A549 (cell line): ENCODE measurements around the gene PPP4R4. TPM values are rescaled to one million over a fixed set of nuclear protein-coding genes. Genes with fewer than 3 reads are reported as not detected.

Source experiments
- ATAC-seq, 2 experiments: fragments of 200-7000 bp in 1 of 2; fragments of >200 bp in 1 of 2; cut with Nextera tagmentation in 1 of 2; cut with Tn5 transposase in 1 of 2; 3 replicates each; pipeline versions ENCODE4 v1.8.0 to v1.9.1; 2018 to 2020; ENCODE audit warnings: mild to moderate bottlenecking in 1 of 2, moderate library complexity in 1 of 2
- CTCF ChIA-PET: fragments of 300-600 bp; sonication (Branson Sonifier 250); formaldehyde crosslinking; extraction: SDS; loops from one replicate; lab custom pipeline; 2021; ENCODE audit warnings: antibody characterized with exemption, inconsistent platforms; lab: Yijun Ruan, JAX
- POLR2A ChIA-PET: fragments of 350-600 bp; formaldehyde crosslinking; extraction: SDS; loops from one replicate; lab custom pipeline; 2021; ENCODE audit warnings: antibody characterized with exemption, inconsistent platforms; lab: Yijun Ruan, JAX
- DNase-seq, 2 experiments: peaks; one replicate each; pipeline versions ENCODE4 v3.0.0 to v3.0.0-alpha.2; 2011 to 2016; ENCODE audit warnings: low read depth in 1 of 2, low spot score in 1 of 2
- FAIRE-seq: peaks from 2 replicates; lab custom pipeline; 2011; peaks lifted over from hg19 to GRCh38; lab: Jason Lieb, UNC
- H3K27ac ChIP-seq, 2 experiments: fragments of >200 bp; sonication (Bioruptor Twin); formaldehyde crosslinking; 3 replicates each; pipeline ENCODE4 v1.5.1; 2016 to 2017
- H3K4me1 ChIP-seq: fragments of >200 bp; sonication (Bioruptor Twin); formaldehyde crosslinking; 3 replicates; pipeline ENCODE4 v1.6.1; 2016
- H3K4me2 ChIP-seq: fragments of >200 bp; sonication (Bioruptor Twin); formaldehyde crosslinking; 3 replicates; pipeline ENCODE4 v1.6.1; 2016
- H3K4me3 ChIP-seq: fragments of >200 bp; sonication (Bioruptor Twin); formaldehyde crosslinking; 3 replicates; pipeline ENCODE4 v1.5.1; 2016
- H3K9me3 ChIP-seq: fragments of >200 bp; sonication (Bioruptor Twin); formaldehyde crosslinking; 3 replicates; pipeline ENCODE4 v1.6.1; 2016
- BHLHE40 ChIP-seq: IDR thresholded peaks from 2 replicates; pipeline ENCODE4 v1.6.1; 2012; ENCODE audit warnings: low read depth, low read length, inconsistent platforms
- CBX8 ChIP-seq: fragments of 200-600 bp; sonication (generic); IDR thresholded peaks from 2 replicates; pipeline ENCODE4 v1.6.1; 2016
- E2F6 ChIP-seq: IDR thresholded peaks from 2 replicates; pipeline ENCODE4 v1.6.1; 2012; ENCODE audit warnings: low read depth, borderline replicate concordance
- FOSB ChIP-seq: fragments of 250-450 bp; sonication (Bioruptor Pico); IDR thresholded peaks from 2 replicates; pipeline ENCODE4 v1.5.0; 2020; ENCODE audit warnings: mild to moderate bottlenecking, moderate library complexity
- FOXS1 ChIP-seq: fragments of 250-450 bp; sonication (Bioruptor Pico); IDR thresholded peaks from 2 replicates; pipeline ENCODE4 v1.5.0; 2020; ENCODE audit warnings: mild to moderate bottlenecking, moderate library complexity
- GATA3 ChIP-seq: IDR thresholded peaks from 2 replicates; pipeline ENCODE4 v1.6.1; 2012; ENCODE audit warnings: borderline replicate concordance
- HDAC2 ChIP-seq: fragments of 200-600 bp; sonication (generic); IDR thresholded peaks from 2 replicates; pipeline ENCODE4 v1.6.1; 2016
- HEYL ChIP-seq: fragments of 250-450 bp; sonication (Bioruptor Pico); IDR thresholded peaks from 2 replicates; pipeline ENCODE4 v1.8.0; 2021; ENCODE audit warnings: mild to moderate bottlenecking, moderate library complexity
- JUN ChIP-seq, 2 experiments: fragments of >200 bp; sonication (Bioruptor Twin); formaldehyde crosslinking; IDR thresholded peaks; 2 replicates in 1 of 2; 3 replicates in 1 of 2; pipeline ENCODE4 v1.6.1; 2016 to 2017
- MAFK ChIP-seq: fragments of 450-650 bp; IDR thresholded peaks from 2 replicates; pipeline ENCODE4 v1.6.1; 2014; ENCODE audit not compliant: partially characterized antibody
- MYC ChIP-seq: IDR thresholded peaks from 2 replicates; pipeline ENCODE4 v1.6.1; 2012; ENCODE audit warnings: mild to moderate bottlenecking, inconsistent platforms, low read length, improper control_type of control experiment, borderline replicate concordance
- NFE2L2 ChIP-seq: fragments of 150-350 bp; conservative IDR thresholded peaks from 2 replicates; pipeline ENCODE4 v1.6.1; 2014; ENCODE audit warnings: low read length
- NPAS2 ChIP-seq: fragments of 250-450 bp; sonication (Bioruptor Pico); IDR thresholded peaks from 2 replicates; pipeline ENCODE4 v1.8.0; 2022; ENCODE audit warnings: mild to moderate bottlenecking, moderate library complexity, borderline replicate concordance
- NR3C1 ChIP-seq: fragments of >200 bp; sonication (Bioruptor Twin); formaldehyde crosslinking; IDR thresholded peaks from 3 replicates; pipeline ENCODE4 v1.6.1; 2017
- POLR2A ChIP-seq: IDR thresholded peaks from 2 replicates; pipeline ENCODE4 v1.6.1; 2012; ENCODE audit warnings: mild to moderate bottlenecking, low read length
- RNF2 ChIP-seq: fragments of 200-600 bp; sonication (generic); IDR thresholded peaks from 2 replicates; pipeline ENCODE4 v1.6.1; 2016; ENCODE audit warnings: low read depth, mild to moderate bottlenecking, antibody characterized with exemption, moderate library complexity, borderline replicate concordance
- SMC3 ChIP-seq: fragments of >200 bp; sonication (Bioruptor Twin); formaldehyde crosslinking; IDR thresholded peaks from 3 replicates; pipeline ENCODE4 v1.6.1; 2018; ENCODE audit warnings: inconsistent platforms
- SREBF2 ChIP-seq: fragments of 450-650 bp; IDR thresholded peaks from 2 replicates; pipeline ENCODE4 v1.6.1; 2014; ENCODE audit warnings: mild to moderate bottlenecking, moderate library complexity
- TFCP2L1 ChIP-seq: fragments of 250-450 bp; sonication (Bioruptor Pico); IDR thresholded peaks from 2 replicates; pipeline ENCODE4 v1.5.0; 2021; ENCODE audit warnings: mild to moderate bottlenecking
- ZFP36 ChIP-seq: fragments of 450-650 bp; IDR thresholded peaks from 2 replicates; pipeline ENCODE4 v1.6.1; 2014; ENCODE audit warnings: borderline replicate concordance; ENCODE audit not compliant: partially characterized antibody
- WGBS: methylation state at CpG from one replicate; pipeline ENCODE4 v1.1.6; 2017; ENCODE audit errors: missing lambda C conversion rate; 5-methylcytosine and 5-hydroxymethylcytosine counted together
- polyA plus RNA-seq, 4 experiments: library from polyadenylated mRNA; depleted of rRNA in 3 of 4; stranded (reverse); fragments of >200 nt; fragmentation: RNase III in 1 of 4; extraction: RNeasy Plus Mini Kit Qiagen cat#74134 plus additional on column Dnase treatment in 1 of 4; gene quantifications; 2 replicates in 3 of 4; 3 replicates in 1 of 4; pipeline ENCODE4 v1.2.3, GENCODE V29; 2011 to 2017
- TF ChIP-seq, protein P1 (sequence below): fragments of 200-600 bp; sonication (generic); IDR thresholded peaks from 2 replicates; pipeline ENCODE4 v1.6.1; 2016; ENCODE audit warnings: antibody characterized with exemption, mild to moderate bottlenecking, moderate library complexity

Gene PPP4R4
- polyA plus RNA-seq, 2 of the 4 experiments (the other 2 are of a cell fraction) = 0.12 to 0.25 TPM

DNA sequence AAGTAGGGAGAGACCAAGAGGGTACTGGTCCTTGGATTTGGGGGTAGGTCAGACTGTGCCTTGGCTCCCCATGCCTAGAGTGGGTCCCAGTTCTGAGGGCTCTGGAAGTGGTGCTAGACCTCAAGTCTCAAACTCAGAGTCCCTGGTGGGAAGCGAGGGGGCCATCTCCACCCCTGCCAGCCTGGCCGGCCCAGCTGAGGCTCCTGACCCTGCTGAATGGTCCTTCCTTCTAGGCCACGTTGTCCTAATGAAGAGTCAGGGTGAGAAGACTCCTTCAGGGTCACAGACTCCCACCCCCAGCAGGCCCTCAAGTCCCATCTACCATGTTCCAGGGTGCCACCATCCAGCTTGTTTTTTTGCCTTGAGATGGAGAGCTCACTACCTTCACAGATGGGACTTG is 136.1 kb downstream of the PPP4R4 start (continued):
- TF ChIP-seq, protein P1, sequence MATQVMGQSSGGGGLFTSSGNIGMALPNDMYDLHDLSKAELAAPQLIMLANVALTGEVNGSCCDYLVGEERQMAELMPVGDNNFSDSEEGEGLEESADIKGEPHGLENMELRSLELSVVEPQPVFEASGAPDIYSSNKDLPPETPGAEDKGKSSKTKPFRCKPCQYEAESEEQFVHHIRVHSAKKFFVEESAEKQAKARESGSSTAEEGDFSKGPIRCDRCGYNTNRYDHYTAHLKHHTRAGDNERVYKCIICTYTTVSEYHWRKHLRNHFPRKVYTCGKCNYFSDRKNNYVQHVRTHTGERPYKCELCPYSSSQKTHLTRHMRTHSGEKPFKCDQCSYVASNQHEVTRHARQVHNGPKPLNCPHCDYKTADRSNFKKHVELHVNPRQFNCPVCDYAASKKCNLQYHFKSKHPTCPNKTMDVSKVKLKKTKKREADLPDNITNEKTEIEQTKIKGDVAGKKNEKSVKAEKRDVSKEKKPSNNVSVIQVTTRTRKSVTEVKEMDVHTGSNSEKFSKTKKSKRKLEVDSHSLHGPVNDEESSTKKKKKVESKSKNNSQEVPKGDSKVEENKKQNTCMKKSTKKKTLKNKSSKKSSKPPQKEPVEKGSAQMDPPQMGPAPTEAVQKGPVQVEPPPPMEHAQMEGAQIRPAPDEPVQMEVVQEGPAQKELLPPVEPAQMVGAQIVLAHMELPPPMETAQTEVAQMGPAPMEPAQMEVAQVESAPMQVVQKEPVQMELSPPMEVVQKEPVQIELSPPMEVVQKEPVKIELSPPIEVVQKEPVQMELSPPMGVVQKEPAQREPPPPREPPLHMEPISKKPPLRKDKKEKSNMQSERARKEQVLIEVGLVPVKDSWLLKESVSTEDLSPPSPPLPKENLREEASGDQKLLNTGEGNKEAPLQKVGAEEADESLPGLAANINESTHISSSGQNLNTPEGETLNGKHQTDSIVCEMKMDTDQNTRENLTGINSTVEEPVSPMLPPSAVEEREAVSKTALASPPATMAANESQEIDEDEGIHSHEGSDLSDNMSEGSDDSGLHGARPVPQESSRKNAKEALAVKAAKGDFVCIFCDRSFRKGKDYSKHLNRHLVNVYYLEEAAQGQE = no peak
- TF ChIP-seq RNF2 = no peak
- TF ChIP-seq FOSB (CRISPR knock-in tag) = no peak
- no peak for TF ChIP-seq E2F6
- TF ChIP-seq HDAC2 = no peak
- no peak for TF ChIP-seq SREBF2
- no peak for TF ChIP-seq CBX8
- no peak for TF ChIP-seq POLR2A
- TF ChIP-seq BHLHE40 = no peak
- no peak for TF ChIP-seq GATA3
- TF ChIP-seq SMC3 = no peak
- no peak for TF ChIP-seq FOXS1 (CRISPR knock-in tag)
- no peak for TF ChIP-seq NPAS2
- no peak for TF ChIP-seq HEYL (CRISPR knock-in tag)
- TF ChIP-seq, all 56 proteins: peak for 0

DNA sequence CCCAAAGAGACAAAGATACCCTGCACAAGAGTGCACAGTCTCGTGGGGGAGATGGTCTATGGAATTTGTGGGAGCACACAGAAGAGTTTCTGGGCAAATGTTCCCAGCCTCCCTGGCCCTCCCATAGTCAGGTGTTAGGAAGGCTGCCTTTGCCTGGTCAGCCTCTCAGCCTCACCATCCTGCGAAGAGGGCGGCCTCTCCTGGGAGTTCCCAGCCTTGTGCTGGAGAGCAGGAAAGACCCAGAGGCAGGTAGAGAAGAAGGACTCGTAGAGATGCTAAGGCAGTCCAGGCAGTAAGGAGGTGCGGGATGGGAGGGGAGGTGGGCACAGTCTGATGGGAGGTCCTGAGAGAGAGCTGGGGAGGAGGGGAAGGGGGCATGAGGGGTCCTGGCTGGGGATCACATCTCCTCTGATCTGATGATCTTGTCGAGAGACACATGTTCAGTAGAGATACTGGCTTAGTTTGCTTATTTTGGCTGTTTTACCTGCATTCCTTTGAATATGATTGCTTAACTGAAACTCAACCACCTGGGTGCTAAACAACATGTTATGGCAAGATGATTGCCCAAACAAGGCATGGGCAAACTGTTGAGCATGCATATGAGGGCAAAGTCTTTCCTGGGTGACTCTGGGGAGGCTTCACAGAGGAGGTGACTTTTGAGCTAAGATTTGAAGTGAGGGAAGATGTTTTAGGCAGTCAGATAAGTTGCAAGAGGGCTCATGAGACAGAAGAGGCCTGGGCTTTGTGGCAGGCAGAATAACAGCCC is 138.5 kb downstream of the PPP4R4 start:
- ChIA-PET CTCF (interaction anchor here (1.3 kb wide), 1 partner anchor 174 kb away, joined by 3 read pairs; no protein-coding TSS in a partner anchor), POLR2A (no interaction called here)
- Histone ChIP-seq H3K4me2 (no peak overlapping the region), H3K4me1 (no peaks in the 10 kb centered on the region)
- DNase-seq (no peak), ATAC-seq (no peak)
- TF ChIP-seq JUN (IDR thresholded peaks at IDR 0.05) (no peak), TFCP2L1 (CRISPR knock-in tag) (no peak), MAFK (no peak), MYC (no peak), NR3C1 (no peak), NFE2L2 (no peak), ZFP36 (no peak), FOXS1 (CRISPR knock-in tag) (no peak), RNF2 (no peak)
- TF ChIP-seq, protein P1 = no peak
- TF ChIP-seq, all 56 proteins: peak for 0
- Histone ChIP-seq H3K4me3 (no peak overlapping the region), H3K9me3 (peaks cover 6% of the 10 kb centered on the region; the same call in 2 of the 3 replicates), H3K27ac (no peak overlapping the region)
- 45% methylated on average over 6 of the region's 6 CpGs for WGBS
- no peak for FAIRE-seq
